ENCODE results near the gene CAPNS1.
"Not testable (repeated sequence)": the region's sequence is repeated elsewhere in the genome, so short reads cannot be mapped to it uniquely, and the experiment has no call there.

CAPNS1 gene

GRCh38 chr19:36114721-36115452, 25.0 kb upstream of the CAPNS1 start, which contains the start of gene POLR2I:
Gene POLR2I (minus strand): TSS chr19:36114875. CDS start chr19:36114856, 19 bp downstream.
- peak; percentile 94 for DNase-seq (ENCODE audit: low read depth)

- DNase-seq (ENCODE audit: low read depth) = peak; percentile 83
Measured at GRCh38 chr19:36115453-36116343, 24.2 kb upstream of the CAPNS1 start, which contains the start of gene TBCB. Gene TBCB (plus strand): TSS chr19:36115468. CDS start chr19:36115561, 93 bp downstream.

DNA sequence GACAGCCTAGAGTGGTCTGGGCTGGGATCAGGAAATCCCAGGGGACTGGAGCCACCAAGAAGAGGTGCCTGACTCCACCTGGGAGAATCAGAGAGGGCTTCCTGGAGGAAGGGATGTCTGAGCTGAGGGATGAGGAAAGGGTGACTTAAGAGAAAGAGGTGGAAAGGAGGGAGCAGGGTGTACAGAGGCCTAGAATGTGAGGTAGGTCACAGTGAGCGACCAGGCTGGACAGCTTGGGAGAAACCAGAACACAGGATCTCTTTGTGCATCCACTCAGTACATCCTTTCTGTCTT, 23.6 kb upstream of the CAPNS1 start:
- DNase-seq (ENCODE audit: low read depth) = no peak

DNA sequence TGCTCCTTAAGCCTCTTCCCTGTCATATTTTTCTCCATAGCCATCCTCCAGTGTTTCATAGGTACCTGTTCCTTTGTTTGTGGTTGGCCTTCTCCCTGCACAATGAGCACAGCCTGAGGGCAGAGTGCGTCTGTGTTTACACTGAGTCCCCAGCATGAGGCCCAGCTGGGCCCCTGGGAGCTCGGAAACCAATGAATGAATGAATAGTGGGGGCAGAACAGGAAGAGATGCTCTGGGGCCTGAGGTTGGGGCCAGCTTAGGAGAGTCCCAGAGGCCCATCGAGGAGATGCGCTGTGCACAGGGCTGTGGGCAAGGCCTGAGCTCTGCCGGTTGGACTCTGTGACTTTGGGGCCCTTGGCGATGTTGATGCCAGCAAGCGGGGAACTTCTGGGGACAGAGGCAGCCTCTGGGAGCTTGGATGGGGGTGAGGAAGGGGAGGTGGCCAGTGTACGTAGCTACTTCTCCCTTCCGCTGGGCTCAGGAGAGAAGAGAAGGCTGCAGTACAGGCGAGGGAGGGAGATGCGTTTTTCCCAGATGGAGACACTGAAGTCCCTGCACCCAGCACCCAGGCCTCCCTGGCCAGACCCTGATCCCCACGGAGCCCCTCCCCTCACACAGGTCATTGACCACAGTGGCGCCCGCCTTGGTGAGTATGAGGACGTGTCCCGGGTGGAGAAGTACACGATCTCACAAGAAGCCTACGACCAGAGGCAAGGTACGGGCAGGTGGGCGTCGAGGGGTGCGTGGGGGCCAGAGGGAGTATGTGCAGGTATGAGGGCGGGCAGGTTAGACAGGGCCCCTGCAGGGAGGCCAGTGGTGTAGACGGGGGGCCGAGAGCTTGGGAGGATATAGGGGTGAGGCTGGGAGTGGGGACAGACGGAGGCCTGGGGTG, 19.5 kb upstream of the CAPNS1 start:
- no peak for DNase-seq (ENCODE audit: low read depth)

DNA sequence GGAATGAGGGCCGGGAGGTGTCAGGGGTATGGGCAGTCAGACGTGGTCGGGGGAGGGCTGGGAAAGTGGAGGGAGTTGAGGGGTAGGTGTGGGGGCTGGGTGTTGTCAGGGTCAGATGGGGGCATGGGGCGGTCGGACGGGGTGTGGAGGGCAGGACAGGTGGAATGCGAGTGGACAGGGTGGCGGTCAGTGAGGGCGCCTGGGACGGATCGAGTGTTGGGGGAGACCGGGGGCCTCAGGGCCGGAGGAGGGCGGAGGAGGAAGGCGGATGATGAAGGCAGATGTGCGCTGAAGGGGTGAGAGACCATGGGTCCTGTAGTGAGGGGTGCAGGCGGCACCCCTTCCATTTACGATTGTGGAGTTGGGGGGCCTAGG, 18.9 kb upstream of the CAPNS1 start:
- DNase-seq (ENCODE audit: low read depth) = no peak

DNA sequence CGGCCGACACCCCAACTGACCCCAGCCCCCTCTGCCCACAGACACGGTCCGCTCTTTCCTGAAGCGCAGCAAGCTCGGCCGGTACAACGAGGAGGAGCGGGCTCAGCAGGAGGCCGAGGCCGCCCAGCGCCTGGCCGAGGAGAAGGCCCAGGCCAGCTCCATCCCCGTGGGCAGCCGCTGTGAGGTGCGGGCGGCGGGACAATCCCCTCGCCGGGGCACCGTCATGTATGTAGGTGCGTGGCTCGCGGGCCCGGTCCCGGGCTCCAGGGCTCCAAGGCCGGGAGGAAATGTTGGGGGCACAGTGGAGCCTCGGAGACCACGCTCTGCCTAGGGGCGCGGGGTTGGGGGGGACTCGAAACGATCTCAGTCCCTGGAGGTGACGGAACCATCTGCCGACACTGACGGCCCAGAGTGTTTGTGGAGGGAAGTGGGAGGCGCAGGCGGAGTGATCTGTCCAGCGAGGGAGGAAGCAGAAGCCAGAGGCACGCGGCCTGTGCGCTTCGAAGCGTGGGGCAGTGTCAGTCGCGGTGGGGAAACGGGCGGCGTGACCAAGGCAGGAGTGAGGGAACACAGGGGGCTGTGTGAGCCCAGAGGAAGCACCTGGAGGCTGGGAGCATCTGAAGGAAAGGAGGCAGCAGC, 18.3 kb upstream of the CAPNS1 start:
- DNase-seq (ENCODE audit: low read depth) = no peak

DNA sequence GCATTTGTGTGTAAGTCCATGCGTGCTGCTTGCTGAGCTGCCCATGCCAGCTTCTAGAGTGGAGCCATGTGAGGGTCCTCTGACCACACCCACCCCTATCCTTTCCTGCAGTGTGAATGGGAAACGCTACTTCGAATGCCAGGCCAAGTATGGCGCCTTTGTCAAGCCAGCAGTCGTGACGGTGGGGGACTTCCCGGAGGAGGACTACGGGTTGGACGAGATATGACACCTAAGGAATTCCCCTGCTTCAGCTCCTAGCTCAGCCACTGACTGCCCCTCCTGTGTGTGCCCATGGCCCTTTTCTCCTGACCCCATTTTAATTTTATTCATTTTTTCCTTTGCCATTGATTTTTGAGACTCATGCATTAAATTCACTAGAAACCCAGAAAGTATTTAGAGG, 14.3 kb upstream of the CAPNS1 start:
- DNase-seq (ENCODE audit: low read depth) = no peak

GRCh38 chr19:36128392-36128736, 11.5 kb upstream of the CAPNS1 start:
- no peak for DNase-seq (ENCODE audit: low read depth)

- DNase-seq (ENCODE audit: low read depth) = not testable (repeated sequence)
Measured at GRCh38 chr19:36131221-36131620, 8.6 kb upstream of the CAPNS1 start.

DNA sequence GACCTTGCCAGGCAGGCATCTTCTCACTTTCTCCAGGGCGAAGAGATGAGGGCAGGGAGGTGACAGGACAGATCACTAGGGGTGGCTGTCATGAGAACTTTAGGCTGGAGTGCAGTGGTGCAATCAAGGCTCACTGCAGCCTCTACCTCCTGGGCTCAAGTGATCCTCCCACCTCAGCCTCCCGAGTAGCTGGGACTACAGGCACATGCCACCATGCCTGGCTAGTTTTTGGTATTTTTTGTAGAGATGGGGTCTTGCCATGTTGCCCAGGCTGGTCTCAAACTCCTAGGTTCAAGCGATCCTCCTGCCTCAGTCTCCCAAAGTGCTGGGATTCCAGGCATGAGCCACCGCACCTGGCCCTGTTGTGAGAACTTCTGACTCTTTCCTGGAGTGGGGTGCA, 5.0 kb upstream of the CAPNS1 start:
- not testable (repeated sequence) for DNase-seq (ENCODE audit: low read depth)

GRCh38 chr19:36136964-36137686, 2.7 kb upstream of the CAPNS1 start:
- no peak for DNase-seq (ENCODE audit: low read depth)

- no peak for DNase-seq (ENCODE audit: low read depth)
Measured at GRCh38 chr19:36139120-36139472, 770 bp upstream of the CAPNS1 start.

GRCh38 chr19:36140304-36141038, 605 bp downstream of the CAPNS1 start:
- peak; percentile 15 for DNase-seq (ENCODE audit: low read depth)

DNA sequence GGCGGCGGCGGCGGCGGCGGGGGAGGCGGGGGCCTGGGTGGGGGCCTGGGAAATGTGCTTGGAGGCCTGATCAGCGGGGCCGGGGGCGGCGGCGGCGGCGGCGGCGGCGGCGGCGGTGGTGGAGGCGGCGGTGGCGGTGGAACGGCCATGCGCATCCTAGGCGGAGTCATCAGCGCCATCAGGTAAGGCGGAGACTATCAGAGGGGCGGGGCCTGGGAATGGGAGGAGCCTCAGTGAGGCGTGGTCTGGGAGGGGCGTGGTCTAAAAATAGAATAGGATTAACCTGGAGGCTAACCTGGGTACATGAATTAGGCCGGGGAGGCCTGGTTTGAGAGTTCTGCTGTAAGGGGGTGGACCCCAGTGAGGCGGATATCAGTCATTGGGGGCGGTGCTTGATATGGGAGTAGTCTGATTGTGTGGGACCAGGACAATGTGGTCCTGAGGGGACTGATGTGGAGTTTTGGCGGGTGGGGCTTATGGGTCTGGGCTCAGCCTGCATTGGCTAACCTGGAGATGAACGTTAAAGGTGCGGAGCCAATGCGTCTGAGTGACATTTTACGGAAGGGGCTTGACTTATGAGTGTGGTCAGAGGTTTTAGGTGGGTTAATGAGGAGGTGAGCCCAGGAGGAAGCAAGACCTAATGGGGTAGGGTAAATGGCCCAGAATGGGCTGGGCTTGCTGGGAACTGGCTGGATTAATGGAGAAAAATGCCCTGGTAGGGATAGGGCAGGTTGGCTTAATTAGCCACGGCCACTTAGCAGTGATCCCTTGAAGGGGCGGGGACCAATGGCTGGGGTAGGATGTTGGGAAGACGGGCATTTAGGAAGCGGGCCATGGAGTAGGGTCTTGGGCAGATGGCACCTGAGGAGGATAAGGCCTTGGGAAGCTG, 1.4 kb downstream of the CAPNS1 start:
- DNase-seq (ENCODE audit: low read depth) = peak; percentile 79

DNA sequence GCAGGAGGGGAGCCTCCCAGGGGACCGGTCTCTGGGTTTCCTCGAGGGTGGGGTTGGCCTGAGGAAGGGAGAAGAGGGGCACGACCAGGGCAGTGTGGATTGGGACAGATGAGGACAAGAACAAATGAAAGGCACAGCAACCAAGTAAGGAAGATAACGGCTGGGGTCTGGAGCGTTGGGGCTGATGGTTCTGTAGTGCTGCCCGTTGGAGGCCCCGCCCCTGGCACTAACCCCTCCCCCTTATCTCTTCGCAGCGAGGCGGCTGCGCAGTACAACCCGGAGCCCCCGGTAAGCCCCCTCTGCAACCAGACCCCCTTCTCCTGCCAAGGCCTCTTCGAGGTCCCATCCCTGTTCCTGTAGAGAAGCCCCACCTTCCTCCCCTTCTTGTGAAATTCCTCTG, 2.2 kb downstream of the CAPNS1 start:
- DNase-seq (ENCODE audit: low read depth) = no peak

DNA sequence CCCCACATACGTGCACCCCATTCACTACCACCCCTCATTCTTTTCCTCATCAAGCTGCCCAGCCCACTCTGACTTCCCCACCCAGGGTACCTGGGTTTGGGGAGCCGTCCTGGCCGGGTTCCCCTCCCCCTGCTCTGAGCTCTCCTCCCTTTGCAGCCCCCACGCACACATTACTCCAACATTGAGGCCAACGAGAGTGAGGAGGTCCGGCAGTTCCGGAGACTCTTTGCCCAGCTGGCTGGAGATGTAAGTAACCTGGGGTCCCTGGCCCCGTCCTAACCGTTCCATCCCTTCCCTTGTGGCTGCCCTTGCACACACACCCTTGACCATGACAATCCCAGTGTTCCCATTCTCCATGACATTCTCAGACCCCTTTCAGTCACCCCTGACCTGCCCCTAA, 2.6 kb downstream of the CAPNS1 start:
- DNase-seq (ENCODE audit: low read depth) = no peak

DNA sequence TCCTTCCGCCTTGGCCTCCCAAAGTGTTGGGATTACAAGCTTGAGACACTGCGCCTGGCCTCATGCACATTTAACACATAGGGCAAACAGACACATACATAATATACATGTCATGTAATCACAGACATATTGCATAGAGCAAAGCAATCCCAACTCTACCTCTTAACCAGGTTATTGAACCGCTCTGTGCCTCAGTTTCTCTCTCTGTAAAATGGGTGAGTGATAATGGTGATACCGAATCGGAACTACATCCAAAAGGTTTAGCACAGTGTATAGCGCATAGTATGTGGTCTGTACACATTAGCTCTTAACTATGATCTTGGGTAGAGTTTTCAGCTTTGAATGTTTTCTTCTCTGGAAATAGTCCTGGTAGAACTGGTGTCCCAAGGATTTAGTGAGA, 4.8 kb downstream of the CAPNS1 start:
- no peak for DNase-seq (ENCODE audit: low read depth)

DNA sequence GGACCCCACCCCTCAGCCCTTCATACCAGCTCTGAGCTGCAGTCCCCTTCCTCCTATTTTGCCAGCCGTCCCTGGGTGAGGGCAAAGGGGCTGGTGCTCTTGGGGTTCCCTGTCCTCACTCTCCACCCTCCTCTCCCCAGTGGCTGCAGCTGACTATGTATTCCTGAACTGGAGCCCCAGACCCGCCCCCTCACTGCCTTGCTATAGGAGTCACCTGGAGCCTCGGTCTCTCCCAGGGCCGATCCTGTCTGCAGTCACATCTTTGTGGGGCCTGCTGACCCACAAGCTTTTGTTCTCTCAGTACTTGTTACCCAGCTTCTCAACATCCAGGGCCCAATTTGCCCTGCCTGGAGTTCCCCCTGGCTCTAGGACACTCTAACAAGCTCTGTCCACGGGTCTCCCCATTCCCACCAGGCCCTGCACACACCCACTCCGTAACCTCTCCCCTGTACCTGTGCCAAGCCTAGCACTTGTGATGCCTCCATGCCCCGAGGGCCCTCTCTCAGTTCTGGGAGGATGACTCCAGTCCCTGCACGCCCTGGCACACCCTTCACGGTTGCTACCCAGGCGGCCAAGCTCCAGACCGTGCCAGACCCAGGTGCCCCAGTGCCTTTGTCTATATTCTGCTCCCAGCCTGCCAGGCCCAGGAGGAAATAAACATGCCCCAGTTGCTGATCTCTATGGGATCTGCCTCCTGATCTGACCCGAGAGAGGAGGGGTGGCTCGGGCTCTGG, 10.0 kb downstream of the CAPNS1 start:
- no peak for DNase-seq (ENCODE audit: low read depth)

DNA sequence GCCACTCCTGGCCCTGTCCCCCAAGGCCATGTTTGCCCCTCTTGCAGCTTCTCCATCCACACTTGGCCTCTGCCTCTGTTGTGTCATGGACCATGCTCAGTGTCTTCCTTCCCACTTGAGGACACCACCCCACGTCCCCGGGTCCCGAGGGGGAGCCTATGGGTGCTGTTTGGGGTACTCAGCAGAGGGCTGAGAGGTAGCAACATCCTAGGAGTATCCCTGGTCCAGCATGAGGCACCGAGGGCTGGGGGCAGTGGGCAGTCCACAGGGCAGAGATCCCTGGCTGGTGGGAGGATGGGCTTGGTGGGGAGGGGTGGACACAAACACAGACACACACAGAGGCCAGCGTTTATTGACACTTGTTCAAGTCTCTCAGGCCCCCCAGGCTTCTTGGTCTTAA, 10.7 kb downstream of the CAPNS1 start:
- no peak for DNase-seq (ENCODE audit: low read depth)

All from stimulated activated CD8-positive, alpha-beta memory T cell treated with anti-CD3 and anti-CD28 coated beads, Interleukin-12 subunit alpha, Interleukin-12 subunit beta, amount 100 ng/mL, for 4 hours (primary cell).